ENCODE measurements around the gene NOVA1. TPM values are rescaled to one million over a fixed set of nuclear protein-coding genes. Genes with fewer than 3 reads are reported as not detected.
"Not testable (repeated sequence)": the region's sequence is repeated elsewhere in the genome, so short reads cannot be mapped to it uniquely, and the experiment has no call there.

The NOVA1 gene, protein sequence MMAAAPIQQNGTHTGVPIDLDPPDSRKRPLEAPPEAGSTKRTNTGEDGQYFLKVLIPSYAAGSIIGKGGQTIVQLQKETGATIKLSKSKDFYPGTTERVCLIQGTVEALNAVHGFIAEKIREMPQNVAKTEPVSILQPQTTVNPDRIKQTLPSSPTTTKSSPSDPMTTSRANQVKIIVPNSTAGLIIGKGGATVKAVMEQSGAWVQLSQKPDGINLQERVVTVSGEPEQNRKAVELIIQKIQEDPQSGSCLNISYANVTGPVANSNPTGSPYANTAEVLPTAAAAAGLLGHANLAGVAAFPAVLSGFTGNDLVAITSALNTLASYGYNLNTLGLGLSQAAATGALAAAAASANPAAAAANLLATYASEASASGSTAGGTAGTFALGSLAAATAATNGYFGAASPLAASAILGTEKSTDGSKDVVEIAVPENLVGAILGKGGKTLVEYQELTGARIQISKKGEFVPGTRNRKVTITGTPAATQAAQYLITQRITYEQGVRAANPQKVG
- polyA plus RNA-seq (2013, experiment 1 of 2; ENCODE audit: insufficient read length): 8.7 TPM
- 8.3 TPM for polyA plus RNA-seq (2013, experiment 2 of 2; ENCODE audit: insufficient read length)

DNA sequence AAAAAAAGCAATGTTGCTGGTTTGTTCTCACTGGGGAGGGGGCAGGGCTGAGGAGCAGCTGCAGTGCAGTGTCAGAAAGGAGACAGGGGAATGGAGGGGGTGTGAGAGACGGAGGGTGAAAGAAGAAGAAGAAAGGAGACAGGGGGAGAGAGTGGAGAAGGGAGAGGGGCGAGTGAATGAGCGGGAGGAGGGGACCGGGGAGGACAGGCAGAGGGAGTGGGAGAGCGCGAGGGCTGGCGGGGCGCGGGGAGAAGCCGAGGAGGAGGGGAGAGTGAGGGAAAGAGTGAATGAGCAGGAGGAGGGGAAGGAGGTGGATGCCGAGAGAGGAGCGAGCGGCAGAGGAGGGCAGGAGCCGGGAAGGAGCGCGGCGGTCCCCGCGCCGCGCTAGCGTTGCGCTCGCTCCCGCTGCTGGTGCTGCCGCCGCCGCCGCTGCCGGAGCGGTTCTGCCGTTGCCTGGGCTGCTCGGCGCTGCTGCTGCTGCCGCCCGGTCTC, at the start of gene NOVA1:
Gene NOVA1 (minus strand): TSS at position 445 of the 492 bp plus-strand sequence. CDS start 597 bp downstream, outside the sequence.
- DNase-seq: no peak

DNA sequence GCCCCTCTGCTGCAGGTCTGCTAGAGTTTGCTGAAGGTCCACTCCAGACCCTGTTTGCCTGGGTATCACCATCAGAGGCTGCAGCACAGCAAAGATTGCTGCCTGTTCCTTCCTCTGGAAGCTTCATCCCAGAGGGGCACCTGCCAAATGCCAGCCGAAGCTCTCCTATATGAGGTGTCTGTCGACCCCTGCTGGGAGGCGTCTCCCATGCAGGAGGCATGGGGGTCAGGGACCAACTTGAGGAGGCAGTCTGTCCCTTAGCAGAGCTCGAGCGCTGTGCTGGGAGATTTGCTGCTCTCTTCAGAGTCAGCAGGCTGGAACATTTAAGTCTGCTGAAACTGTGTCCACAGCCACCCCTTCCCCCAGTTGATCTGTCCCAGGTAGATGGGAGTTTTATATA, 47.2 kb upstream of the NOVA1 start:
- not testable (repeated sequence) for DNase-seq

DNA sequence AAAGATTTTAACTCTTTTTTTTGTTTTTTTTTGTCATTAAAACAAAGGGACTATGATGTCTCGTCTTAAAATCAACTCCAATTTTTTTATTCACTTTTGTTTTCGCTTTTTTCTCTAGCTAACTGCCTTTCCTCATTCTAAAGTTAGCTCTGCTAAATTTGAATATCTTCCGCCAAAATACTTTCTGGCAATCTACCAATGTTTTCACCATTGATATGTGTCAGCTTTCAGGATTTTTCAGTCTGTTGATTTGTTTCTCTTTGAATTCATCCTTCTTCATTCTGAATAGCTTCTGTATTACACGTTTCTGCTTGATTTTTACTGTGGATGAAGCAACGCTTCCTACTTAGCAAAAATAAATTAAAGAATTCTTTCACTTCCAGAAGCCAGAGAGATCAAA, 38.7 kb upstream of the NOVA1 start:
- DNase-seq: peak; percentile 43

DNA sequence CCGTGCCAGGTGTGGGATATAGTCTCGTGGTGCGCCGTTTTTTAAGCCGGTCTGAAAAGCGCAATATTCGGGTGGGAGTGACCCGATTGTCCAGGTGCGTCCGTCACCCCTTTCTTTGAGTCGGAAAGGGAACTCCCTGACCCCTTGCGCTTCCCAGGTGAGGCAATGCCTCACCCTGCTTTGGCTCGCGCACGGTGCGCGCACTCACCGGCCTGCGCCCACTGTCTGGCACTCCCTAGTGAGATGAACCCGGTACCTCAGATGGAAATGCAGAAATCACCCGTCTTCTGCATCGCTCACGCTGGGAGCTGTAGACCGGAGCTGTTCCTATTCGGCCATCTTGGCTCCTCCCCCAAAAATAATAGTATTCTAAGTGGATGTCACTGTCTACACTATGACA, 37.1 kb upstream of the NOVA1 start:
- not testable (repeated sequence) for DNase-seq

DNA sequence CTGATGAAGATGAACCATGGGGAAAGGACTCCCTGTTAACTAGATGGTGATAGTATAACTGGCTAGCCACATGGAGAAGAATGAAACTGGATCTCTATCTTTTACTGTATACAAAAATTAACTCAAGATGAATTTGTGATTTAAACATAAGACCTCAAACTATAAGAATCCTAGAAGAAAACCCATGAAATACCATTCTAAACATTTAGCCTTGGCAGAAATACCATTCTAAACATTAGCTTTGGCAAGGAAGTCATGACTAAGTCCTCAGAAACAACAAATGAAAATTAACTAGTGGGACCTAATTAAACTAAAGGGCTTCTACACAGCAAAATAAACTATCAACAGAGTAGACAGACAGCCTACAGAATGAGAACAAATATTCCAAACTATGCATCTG, 28.4 kb upstream of the NOVA1 start:
- peak; percentile 57 for DNase-seq

DNA sequence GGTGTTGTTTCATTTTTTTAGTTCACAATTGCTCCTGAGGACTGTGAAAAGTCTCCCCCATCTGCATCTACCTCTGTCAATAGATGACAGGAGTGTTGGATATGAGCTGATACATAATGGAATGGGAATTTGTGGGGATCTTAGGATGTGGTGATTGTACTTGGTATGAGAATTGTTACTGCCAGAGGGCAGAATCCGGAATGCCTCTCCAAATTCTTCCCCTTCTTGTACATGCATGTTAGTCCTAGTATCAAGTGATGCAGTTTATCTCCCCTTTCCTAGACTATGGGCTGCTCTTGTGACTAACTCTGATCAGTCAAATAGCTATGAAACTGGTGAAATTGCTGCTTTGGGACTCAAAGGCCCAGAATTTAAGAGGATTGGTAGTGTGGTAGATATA, 24.8 kb upstream of the NOVA1 start:
- peak; percentile 75 for DNase-seq

DNA sequence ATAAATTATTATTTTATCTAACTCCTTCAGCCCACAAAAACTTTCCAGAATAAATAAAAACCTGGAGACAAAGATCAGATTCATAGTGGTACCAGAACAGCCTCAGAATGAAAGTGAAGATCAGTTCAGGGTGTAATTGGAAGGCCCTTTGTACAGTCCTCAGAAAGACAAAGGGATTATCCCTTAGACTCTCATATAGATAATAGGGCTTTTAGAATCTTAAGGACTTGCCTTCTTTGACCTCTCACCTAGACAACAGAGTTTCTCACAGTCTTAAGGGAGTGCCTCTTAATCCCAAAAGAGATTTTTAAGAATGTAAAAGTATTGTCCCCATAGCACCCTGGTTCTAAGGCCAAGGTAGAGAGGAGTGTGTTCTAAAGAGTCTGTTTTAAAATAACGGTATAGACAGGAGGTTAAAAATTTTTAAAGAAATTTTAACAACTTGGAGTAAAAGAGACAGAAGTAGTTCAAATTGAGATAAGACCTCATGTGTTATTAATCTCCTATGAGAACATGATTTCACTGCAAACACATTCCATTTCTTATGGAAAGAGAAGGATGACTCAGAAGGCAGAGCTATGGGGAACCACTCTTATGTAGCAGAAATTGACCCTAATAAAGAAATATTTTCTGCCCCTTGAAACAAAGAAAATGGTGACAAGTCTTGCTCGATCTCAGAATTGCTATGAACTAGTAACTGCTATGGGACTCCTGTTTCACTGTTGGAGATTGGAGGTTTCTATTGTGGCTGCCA, 24.2 kb upstream of the NOVA1 start:
- DNase-seq: peak; percentile 84

DNA sequence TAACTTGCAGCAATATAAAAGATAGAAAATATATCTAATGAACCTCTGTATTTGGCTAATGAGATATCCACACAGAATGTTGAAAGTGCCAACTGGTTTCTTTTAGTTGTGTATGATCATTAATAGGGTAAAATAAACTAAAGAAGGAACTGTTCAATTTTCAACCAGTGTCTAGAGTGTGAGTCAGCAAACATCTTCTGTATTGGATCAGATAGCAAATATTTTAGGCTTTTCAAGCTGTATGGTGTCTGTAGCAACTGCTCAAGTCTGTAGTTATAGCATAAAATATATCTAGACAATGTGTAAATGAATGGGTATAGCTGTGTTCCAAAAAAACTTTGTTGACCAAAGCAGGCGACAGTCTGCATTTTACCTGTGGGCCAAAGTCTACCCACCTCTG, 23.5 kb upstream of the NOVA1 start:
- DNase-seq: peak; percentile 61

DNA sequence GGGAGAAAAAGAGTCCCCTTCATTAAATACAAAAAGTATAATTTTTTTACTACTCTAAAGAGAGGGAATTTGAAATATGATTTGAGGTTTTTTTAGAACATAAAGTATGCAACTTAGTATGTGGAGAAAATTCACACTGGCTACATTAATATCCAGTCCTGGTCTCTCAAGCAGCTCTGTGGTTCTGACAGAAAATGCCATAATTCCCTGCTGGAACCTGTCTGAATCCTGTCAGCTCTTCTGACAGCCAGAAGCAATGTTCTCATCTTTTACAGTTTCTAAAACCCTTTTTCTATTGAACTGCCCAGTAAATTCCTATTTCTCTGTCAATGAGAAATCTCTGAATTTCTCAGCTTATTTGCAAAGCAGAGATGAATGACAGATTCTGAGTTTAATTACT, 13.4 kb upstream of the NOVA1 start:
- peak; percentile 57 for DNase-seq

DNA sequence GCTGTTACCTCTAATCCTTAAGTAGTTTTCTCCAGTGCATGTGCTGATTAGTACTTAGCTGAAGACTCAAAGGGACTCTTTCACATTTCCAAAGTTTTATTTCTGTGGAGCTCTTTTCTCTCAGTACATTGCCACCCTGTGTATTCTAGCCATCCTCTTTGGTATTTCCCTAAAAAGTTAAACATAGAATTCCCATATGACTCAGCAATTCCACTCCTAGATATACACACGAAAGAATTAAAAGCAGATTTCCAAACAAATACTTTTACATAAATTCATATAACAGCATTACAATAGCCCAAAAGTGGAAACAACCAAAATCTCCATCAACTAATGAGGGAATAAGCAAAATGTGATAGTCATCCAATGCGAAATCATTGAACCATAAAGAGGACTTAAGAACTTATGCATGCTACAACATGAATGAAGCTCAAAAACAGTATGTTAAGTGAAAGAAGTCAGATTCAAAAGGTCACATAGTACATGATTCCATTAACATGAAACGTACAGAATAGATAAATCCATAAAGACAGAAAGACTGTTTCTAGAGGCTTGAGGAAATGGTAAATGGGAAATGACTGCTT, 9.0 kb upstream of the NOVA1 start:
- peak; percentile 81 for DNase-seq

DNA sequence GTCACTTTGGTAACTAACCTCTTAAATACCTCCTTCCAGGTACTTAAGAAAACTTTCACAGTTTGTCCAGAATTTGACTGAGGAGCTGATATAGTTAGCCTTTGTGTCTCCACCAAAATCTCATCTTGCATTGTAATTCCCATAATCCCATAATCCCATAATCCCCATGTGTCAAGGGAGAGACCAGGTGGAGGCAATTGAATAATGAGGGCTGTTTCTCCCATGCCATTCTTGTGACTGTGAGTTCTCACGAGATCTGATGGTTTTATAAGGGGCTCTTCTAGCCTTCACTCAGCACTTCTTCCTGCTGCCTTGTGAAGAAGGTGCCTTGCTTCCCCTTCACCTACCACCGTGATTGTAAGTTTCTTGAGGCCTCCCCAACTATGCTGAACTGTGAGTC, 7.8 kb upstream of the NOVA1 start:
- no peak for DNase-seq

DNA sequence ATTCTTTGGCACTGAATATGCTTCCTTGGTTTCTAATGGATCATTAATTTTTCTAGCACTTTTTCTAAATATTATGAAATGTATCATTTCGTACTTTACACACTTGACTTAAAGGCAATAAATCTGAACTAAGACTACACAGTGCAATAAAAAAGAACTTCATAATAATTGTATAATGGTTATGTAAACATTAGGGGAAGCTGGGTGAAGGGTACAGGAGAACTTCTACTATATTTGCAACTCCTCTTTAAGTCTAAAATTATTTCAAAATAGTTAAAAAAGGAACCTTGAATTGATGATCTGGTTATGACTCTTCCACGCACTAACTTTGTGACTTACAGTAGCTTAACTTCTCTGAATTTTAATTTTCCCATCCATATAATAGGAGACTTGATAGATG, 5.1 kb upstream of the NOVA1 start:
- DNase-seq: no peak

DNA sequence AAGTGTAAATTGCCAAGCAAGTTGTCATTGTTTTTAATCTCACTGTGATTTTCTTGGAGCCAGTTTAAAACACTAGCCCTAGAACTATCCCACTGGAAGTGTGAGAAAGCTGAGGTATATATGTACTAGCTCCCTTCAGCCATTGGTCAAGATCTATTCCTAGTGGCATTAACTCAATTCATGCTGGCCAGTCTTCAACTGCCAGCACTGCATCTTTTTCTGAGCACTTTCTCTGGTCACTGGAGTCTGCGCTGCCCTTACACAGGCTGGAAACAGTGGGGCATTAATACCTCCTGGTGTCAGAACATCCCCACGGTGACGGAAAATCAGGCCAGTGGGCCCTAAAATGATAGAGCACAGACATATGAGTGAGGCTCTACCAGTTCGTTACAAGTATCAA, 4.0 kb upstream of the NOVA1 start:
- DNase-seq: no peak

DNA sequence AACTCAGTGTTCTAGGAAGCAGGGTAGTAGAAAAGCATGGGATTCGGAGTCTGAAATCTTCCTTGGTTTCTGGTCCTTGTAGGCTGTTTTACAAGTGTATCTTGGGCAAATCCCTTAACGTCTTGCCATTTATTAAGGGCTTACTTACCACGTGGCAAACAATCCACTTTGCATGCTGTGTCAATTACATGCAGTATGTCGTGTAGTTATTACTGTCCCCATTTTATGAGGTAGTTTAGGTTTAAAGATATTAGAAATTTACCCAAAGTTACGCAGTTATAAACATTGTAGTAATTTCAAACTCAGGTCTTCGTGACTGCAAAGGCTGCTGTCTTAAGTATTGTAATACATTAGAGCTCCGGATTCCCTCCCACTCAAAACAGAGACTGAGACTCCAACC, 1.5 kb upstream of the NOVA1 start:
- DNase-seq: no peak

DNA sequence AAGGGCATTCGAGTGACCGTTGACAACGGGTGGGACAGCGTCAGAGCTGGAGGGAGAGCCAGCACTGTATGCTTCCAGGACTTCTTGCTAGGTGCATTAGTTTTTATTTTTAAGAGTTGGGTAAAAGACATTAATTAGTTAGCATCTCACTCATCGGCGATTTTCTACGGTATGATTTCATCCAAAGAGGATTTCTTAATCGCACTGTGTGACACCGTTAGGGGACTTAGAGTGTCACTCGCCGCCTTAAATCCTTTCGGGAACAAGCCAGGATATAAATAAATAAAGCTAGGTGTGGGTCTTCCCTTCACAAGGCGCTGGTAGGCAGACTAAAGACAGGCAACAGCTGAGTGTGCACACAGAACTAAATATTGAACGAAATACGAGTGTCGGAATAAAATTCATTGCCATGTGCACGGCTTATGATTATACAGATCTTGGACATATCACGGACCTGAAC, 869 bp upstream of the NOVA1 start:
- DNase-seq: no peak

DNA sequence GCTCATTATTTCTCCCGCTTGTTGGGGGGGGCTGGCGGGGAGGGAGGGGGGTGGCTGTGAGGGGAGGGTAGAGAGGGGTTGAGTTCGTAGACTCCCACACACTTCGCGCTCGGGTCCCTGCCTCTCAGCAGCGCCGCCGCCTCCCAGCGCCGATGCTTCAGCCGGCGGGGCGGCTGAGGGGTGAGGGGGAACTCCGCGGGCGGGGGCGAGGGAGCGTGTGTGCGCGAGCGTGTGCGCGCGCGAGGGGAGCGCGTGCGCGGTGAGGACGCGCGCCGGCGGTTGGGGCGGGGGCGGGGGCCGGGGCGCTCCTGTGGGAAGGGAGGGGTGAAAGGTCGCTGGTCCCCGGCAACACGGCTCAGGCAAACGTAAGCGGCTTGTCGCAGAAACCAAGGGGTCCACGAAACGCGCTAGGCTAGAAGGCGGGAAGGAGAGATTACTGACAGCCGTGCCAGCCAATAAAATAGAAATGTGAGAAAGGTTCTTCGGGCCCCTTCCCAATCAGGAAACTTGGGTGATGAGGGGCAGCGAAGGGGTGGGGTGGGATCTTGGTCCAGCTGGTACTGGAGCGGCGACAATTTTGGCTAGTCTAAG, 343 bp upstream of the NOVA1 start:
- DNase-seq: peak; percentile 94

DNA sequence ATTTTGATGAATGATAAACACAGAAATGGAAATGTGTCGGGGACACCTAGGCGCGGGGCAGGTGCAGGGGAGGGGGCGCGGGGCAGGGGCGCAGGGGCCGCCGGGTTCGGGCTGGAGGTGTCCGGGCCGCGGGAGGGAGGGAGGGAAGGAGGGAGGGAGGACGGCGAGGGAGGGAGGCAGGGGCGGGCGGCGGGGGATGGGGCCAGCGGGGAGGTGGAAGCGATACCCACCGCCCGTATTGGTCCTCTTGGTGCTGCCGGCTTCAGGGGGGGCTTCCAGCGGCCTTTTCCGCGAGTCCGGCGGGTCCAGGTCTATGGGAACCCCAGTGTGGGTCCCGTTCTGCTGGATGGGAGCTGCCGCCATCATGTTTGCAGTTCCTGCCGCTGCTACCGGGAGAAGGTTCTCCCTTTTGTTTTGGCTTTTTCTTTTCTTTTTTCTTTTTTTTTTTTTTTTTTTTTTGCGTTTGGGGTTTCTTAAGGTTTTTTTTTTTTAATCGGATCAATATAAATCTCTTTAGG, 703 bp downstream of the NOVA1 start:
- DNase-seq: no peak

DNA sequence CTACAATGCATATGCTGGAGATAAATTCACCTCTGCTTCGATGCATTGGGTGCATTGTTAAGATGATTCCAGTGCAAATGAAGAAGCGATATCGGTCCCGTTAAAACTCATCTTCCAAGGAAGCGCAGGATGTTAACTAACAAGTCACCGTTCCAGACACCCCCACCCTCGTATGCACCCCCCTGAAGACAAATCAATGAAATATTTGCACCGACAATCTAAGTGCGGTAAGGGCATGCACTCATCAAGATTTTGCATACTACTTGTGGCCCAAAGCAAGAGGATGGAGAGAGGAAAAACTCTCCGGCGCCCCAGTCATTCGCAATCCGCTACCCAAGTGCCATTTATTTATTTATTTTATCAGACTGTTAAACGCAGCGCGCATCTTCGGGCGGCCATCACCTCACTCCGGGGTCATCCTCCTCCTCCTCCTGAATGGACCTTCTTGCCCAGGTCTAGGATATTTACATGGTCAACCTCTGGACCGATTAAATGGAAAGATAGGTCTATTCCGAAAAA, 1.2 kb downstream of the NOVA1 start:
- no peak for DNase-seq

DNA sequence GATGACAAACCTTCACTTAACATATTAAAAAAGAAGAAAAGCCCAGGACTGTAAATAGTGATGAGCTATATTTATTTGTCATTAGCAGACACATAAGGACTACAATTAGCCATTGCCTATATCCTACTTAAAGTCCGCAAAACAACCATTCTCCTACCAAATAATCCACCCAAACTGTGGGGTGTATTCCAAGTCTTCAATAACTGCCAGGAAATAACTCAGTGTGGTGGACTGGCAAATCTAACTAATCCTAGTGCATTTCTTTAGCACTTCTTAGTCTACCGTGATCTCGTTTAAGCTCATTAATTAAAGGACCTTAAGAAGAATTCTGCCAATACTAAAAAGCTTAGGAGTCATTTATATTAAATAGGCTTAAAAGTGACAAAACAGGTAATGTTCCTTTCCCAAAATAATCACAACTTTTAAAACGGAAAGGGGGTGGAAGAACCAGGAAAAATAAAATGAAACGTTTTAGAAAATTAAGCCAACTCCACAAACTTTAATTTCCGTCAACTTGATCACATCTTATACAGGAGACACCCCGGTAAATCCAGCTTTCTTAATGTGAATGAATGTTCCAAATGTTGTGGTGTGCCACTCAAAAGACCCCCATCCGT, 1.8 kb downstream of the NOVA1 start:
- no peak for DNase-seq

DNA sequence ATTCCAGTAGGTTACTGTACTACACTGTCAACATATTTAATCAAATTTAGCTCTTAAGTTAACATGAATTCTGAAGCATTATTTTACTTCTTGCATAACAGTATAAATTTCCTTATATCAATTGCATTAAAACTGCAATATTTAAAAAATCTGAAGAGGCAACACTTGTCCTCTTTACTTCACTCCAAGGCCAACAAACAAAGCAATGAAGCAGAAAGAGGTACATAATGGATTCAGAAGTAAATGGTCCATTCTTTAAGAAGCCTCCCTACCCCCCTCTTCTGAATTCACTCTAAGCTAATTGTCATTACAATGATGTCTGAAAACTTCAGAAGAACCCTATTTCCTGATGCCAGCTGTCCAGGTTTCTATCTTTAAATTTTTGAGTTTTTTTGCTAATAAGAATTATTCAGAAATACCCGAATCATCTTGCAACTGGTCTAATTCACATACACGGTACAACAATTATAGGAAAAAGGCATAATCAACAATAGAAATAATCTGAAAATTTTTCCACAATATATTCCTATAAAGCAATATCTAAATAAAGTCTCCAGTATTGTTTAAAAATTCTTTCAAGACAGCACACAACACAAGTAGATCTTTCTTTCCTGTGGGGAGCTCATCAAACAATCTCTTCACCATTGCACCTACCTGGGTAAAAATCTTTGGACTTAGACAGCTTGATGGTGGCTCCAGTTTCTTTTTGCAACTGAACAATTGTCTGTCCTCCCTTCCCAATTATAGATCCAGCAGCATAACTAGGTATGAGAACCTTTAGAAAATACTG, 2.9 kb downstream of the NOVA1 start:
- DNase-seq: no peak

DNA sequence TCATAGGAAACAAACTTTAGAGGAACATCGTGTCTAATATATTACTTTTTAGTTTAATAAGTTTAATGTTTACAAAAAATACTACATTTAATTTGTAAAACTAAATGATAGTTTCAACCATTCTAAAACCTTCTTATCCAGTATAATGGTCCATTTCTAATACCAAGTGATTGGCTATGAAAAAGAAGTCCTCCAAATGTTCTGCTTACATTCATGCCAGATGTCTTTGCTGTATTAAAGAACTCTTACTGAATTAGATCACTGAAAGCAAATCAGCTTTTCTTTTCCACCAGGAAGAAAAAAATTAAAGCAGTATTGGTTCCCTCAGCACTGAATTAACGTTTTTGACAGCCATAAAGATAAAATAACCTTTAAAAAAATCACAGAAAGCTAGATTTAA, 3.7 kb downstream of the NOVA1 start:
- no peak for DNase-seq
